ENCODE measurements around the gene RNF181. TPM values are rescaled to one million over a fixed set of nuclear protein-coding genes. Genes with fewer than 3 reads are reported as not detected.

RNF181 gene
- total RNA-seq, 1 donor from 2014 or later = 104 TPM

- ChIA-PET CTCF (interaction anchor here (0.6 kb wide), 1 partner anchor 102 kb away, joined by 3 read pairs; no protein-coding TSS in a partner anchor), POLR2A (interaction anchor here (0.6 to 5.9 kb wide), 7 partner anchors 12 to 1238 kb away, joined by 3 to 59 read pairs (median 3); partner anchors contain the start of genes MAT2A, RNF181 and TGOLN2)
- intact Hi-C loops (cut with micrococcal nuclease) = loop anchor here (1.0 kb wide), 2 partner anchors 11 to 64 kb away; partner anchors contain the start of gene RNF181
- DNase-seq = no peak
- Mint-ChIP-seq H3K27ac (peak overlapping the region; percentile 72), H3K9me3 (no peaks in the 10 kb centered on the region), H3K4me3 (peak overlapping the region; percentile 82), H3K36me3 (ENCODE audit: low read depth) (peaks cover 22% of the 10 kb centered on the region), H3K4me1 (peaks cover 59% of the 10 kb centered on the region), H3K27me3 (no peaks in the 10 kb centered on the region)
- ATAC-seq (ENCODE audit: low read depth) = no peak
- no peak for TF ChIP-seq CTCF (IDR thresholded peaks at IDR 0.05)
These were observed 11.7 kb upstream of the RNF181 start for GRCh38 chr2:85583667-85584353.

- H3K36me3 Mint-ChIP-seq (ENCODE audit: low read depth) = peaks cover 22% of the 10 kb centered on the region
- peaks cover 53% of the 10 kb centered on the region for H3K4me1 Mint-ChIP-seq
- H3K4me3 Mint-ChIP-seq = peak within 1 kb of the TSS; percentile 82
- intact Hi-C loops (cut with micrococcal nuclease) = loop anchor here (1.0 kb wide), 2 partner anchors 11 to 64 kb away; partner anchors contain the start of gene RNF181
- peak; percentile 32 for DNase-seq
- H3K27me3 Mint-ChIP-seq = no peaks in the 10 kb centered on the region
- POLR2A ChIA-PET = interaction anchor here (0.6 to 5.9 kb wide), 6 partner anchors 8 to 1237 kb away, joined by 3 to 59 read pairs (median 3); partner anchors contain the start of genes MAT2A, RNF181 and TGOLN2
- TF ChIP-seq CTCF (IDR thresholded peaks at IDR 0.05) = no peak
- peak within 1 kb of the TSS; percentile 72 for H3K27ac Mint-ChIP-seq
- peak; percentile 76 for ATAC-seq (ENCODE audit: low read depth)
- H3K9me3 Mint-ChIP-seq = no peaks in the 10 kb centered on the region
- CTCF ChIA-PET = interaction anchor here (0.6 kb wide), 1 partner anchor 101 kb away, joined by 3 read pairs; no protein-coding TSS in a partner anchor
These were observed 11.1 kb upstream of the RNF181 start, which contains the start of gene VAMP5 for GRCh38 chr2:85584354-85584856. VAMP5 (plus strand) TSS chr2:85584431; CDS start chr2:85584491, 60 bp downstream.

DNA sequence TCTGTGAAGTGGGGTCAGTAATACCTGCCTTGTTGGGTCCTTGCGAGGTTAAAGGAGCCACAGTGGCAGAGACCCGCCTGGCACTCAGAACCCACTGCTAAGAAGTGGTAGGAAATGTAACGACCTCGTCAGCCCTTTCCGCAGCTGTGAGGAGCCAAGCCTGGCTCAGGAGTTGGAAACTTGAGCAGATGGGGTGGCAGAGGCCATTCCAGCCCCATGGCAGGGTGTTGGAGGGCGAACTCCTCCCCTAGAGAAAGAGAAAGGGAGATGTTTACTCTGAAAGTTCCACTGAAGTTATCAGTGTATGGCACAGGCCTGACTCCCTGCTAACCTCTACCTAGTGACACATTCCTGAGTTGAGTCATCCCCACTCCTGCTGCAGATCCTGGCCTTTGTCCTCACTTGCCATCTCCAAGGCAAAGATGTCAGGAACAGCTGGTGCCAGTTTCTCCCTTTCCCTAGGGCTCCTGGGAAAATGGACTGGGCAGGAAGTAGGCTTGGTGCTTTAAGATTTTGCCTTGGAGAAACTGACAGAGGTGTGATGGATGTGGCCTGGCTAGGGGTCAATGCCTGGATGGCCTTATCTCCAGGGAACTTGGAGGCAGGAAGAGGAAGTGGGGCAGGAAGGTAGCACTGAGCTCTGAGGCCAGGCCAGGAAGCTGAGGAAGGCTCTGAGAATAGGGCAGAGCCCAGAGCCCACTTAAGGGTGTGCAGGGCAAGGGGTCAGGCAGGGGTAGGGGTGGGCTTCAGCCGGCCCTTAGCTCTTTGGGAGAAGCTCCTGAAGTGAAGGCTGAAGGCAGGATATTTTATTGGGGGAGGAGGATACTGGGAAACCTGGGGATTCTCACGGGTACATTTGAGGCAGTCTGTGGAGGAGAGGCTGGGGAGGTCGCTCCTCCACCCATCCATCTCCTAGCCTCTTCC lies 10.4 kb upstream of the RNF181 start:
- ChIA-PET CTCF (interaction anchor here (0.6 kb wide), 1 partner anchor 101 kb away, joined by 3 read pairs; no protein-coding TSS in a partner anchor), POLR2A (interaction anchor here (0.6 to 5.9 kb wide), 7 partner anchors 7 to 1237 kb away, joined by 3 to 59 read pairs (median 3); partner anchors contain the start of genes MAT2A, RNF181 and TGOLN2)
- Mint-ChIP-seq H3K27me3 (no peaks in the 10 kb centered on the region), H3K4me3 (peak overlapping the region; percentile 82), H3K36me3 (ENCODE audit: low read depth) (peaks cover 22% of the 10 kb centered on the region), H3K9me3 (no peaks in the 10 kb centered on the region), H3K27ac (peak overlapping the region; percentile 63), H3K4me1 (peaks cover 46% of the 10 kb centered on the region)
- DNase-seq = no peak
- peak; percentile 43 for ATAC-seq (ENCODE audit: low read depth)
- no peak for TF ChIP-seq CTCF (IDR thresholded peaks at IDR 0.05)
- intact Hi-C loops (cut with micrococcal nuclease) = loop anchor here (1.0 kb wide), 2 partner anchors 10 to 63 kb away; partner anchors contain the start of gene RNF181

DNA sequence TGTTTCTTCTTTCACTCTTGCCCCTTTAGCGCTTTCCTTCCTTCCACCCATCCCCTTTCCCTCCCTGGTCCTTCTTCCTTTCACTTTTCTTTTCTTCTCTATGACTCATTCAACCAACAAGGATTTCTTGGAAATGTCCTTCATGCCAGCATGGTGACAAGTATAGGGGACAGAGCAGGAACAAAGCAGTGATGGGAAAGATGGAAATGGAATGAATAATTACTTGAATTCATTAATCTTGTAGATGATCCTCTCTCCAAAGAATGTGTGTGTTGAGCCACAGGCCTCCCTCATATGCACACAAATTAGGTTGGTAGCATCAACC lies 9.8 kb upstream of the RNF181 start:
- TF ChIP-seq CTCF (IDR thresholded peaks at IDR 0.05) = no peak
- Mint-ChIP-seq H3K4me3 (peak overlapping the region; percentile 82), H3K27me3 (no peaks in the 10 kb centered on the region), H3K9me3 (no peaks in the 10 kb centered on the region), H3K27ac (no peak overlapping the region), H3K36me3 (ENCODE audit: low read depth) (peaks cover 19% of the 10 kb centered on the region), H3K4me1 (peaks cover 44% of the 10 kb centered on the region)
- CTCF ChIA-PET = no interaction called here
- intact Hi-C loops (cut with micrococcal nuclease) = loop anchor here (2.0 kb wide), 1 partner anchor 17 kb away; the partner anchor contains the start of gene TMEM150A
- DNase-seq (no peak), ATAC-seq (ENCODE audit: low read depth) (no peak)
- POLR2A ChIA-PET = interaction anchor here (0.6 to 5.9 kb wide), 3 partner anchors 10 to 47 kb away, joined by 4 to 59 read pairs (median 10); partner anchors contain the start of genes MAT2A and RNF181
